ENCODE data around the gene TFPI. TPM values are rescaled to one million over a fixed set of nuclear protein-coding genes. Genes with fewer than 3 reads are reported as not detected.

TFPI gene
- total RNA-seq, 1 donor from 2014 or later: 56.6 TPM

DNA sequence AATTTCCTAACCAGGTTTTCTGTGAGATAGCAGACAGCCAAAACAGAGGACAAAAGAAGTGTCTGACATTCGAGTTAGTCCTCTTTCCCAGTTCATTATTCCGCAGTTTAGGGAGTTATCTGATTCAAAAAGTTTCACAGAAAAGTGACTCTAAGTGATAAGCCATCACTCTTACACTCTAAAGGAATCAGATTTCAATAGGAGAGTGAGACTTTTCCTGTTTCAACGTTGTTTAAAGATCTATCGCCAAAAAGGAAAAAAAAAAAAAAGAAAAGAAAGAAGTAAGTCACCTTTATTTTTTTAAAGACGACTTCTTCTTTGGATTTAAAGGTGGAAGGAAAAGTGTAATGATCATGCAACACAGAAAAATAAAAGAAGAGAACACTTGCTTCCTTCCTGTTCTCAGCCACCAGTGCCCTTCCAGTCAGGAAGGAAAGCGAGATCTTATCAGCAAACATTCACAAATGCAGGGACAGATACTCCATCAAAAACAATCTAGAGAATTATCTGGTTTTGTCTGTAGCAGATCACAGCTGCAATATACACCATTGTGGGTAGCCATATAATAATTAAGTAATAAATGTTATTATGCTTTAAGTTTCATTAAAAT lies 49.8 kb downstream of the TFPI start:
- H3K4me1 Mint-ChIP-seq (ENCODE audit: low read depth, unreplicated experiment): peaks cover 4% of the 10 kb centered on the region
- peaks cover 2% of the 10 kb centered on the region for H3K36me3 Mint-ChIP-seq (ENCODE audit: low read depth, unreplicated experiment)
- Histone ChIP-seq H3K79me2 (ENCODE audit: insufficient read depth, low read length) (no peaks in the 10 kb centered on the region), H2AFZ (ENCODE audit: low read depth, low read length) (no peak overlapping the region), H3K4me2 (ENCODE audit: low read length) (no peak overlapping the region), H4K20me1 (ENCODE audit: insufficient read depth, low read length) (no peaks in the 10 kb centered on the region), H3K9ac (ENCODE audit: low read length) (no peak overlapping the region), H3K27me3 (ENCODE audit: insufficient read depth, low read length) (no peaks in the 10 kb centered on the region), H3K4me1 (ENCODE audit: insufficient read depth, low read length) (peaks cover 7% of the 10 kb centered on the region), H3K27ac (ENCODE audit: low read depth, low read length) (no peak overlapping the region), H3K36me3 (ENCODE audit: insufficient read depth, low read length) (no peaks in the 10 kb centered on the region), H3K9me3 (ENCODE audit: insufficient read depth, low read depth, low read length) (no peaks in the 10 kb centered on the region), H3K4me3 (ENCODE audit: insufficient read depth, low read depth, low read length) (no peak overlapping the region)
- no peak overlapping the region for H3K4me3 Mint-ChIP-seq (ENCODE audit: unreplicated experiment)
- H3K27ac Mint-ChIP-seq (ENCODE audit: unreplicated experiment): no peak overlapping the region
- FAIRE-seq (no peak), DNase-seq (ENCODE audit: low read depth) (no peak)
- H3K27me3 Mint-ChIP-seq (ENCODE audit: low read depth, unreplicated experiment): no peaks in the 10 kb centered on the region
- TF ChIP-seq EZH2 (IDR thresholded peaks at IDR 0.05; ENCODE audit: insufficient read depth, low read length): no peak
- TF ChIP-seq, protein P1, sequence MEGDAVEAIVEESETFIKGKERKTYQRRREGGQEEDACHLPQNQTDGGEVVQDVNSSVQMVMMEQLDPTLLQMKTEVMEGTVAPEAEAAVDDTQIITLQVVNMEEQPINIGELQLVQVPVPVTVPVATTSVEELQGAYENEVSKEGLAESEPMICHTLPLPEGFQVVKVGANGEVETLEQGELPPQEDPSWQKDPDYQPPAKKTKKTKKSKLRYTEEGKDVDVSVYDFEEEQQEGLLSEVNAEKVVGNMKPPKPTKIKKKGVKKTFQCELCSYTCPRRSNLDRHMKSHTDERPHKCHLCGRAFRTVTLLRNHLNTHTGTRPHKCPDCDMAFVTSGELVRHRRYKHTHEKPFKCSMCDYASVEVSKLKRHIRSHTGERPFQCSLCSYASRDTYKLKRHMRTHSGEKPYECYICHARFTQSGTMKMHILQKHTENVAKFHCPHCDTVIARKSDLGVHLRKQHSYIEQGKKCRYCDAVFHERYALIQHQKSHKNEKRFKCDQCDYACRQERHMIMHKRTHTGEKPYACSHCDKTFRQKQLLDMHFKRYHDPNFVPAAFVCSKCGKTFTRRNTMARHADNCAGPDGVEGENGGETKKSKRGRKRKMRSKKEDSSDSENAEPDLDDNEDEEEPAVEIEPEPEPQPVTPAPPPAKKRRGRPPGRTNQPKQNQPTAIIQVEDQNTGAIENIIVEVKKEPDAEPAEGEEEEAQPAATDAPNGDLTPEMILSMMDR (IDR thresholded peaks at IDR 0.05; ENCODE audit: insufficient read depth, low read depth, low read length): no peak
- H3K9me3 Mint-ChIP-seq (ENCODE audit: unreplicated experiment): peaks cover 2% of the 10 kb centered on the region

DNA sequence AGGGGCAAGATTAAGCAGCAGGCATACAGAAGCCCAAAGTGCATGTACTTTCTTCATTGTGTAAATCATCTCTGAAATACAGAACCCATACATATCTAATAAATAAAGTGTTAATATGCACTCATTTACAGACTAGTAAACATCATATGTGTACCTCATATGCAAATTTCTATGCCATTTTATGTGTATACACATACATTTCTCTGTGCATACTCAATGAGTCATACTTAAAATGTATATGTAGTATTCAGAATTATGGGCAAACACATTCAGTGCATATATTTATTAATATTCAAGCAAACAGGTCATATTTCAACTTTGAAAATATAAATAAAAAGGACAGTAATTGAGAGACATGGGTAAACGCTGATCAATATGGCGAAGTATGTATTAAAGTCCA lies 50.5 kb downstream of the TFPI start:
- no peak for TF ChIP-seq EZH2 (IDR thresholded peaks at IDR 0.05; ENCODE audit: insufficient read depth, low read length)
- TF ChIP-seq, protein P1 (IDR thresholded peaks at IDR 0.05; ENCODE audit: insufficient read depth, low read depth, low read length): no peak
- Histone ChIP-seq H2AFZ (ENCODE audit: low read depth, low read length) (no peak overlapping the region), H3K4me3 (ENCODE audit: insufficient read depth, low read depth, low read length) (no peak overlapping the region), H3K79me2 (ENCODE audit: insufficient read depth, low read length) (no peaks in the 10 kb centered on the region), H3K4me1 (ENCODE audit: insufficient read depth, low read length) (peaks cover 7% of the 10 kb centered on the region), H3K4me2 (ENCODE audit: low read length) (no peak overlapping the region), H3K9me3 (ENCODE audit: insufficient read depth, low read depth, low read length) (no peaks in the 10 kb centered on the region), H3K27ac (ENCODE audit: low read depth, low read length) (no peak overlapping the region), H3K36me3 (ENCODE audit: insufficient read depth, low read length) (no peaks in the 10 kb centered on the region), H4K20me1 (ENCODE audit: insufficient read depth, low read length) (no peaks in the 10 kb centered on the region), H3K27me3 (ENCODE audit: insufficient read depth, low read length) (no peaks in the 10 kb centered on the region), H3K9ac (ENCODE audit: low read length) (no peak overlapping the region)
- Mint-ChIP-seq H3K27me3 (ENCODE audit: low read depth, unreplicated experiment) (no peaks in the 10 kb centered on the region), H3K9me3 (ENCODE audit: unreplicated experiment) (peaks cover 2% of the 10 kb centered on the region), H3K27ac (ENCODE audit: unreplicated experiment) (no peak overlapping the region), H3K4me3 (ENCODE audit: unreplicated experiment) (no peak overlapping the region), H3K4me1 (ENCODE audit: low read depth, unreplicated experiment) (peaks cover 4% of the 10 kb centered on the region), H3K36me3 (ENCODE audit: low read depth, unreplicated experiment) (no peaks in the 10 kb centered on the region)
- DNase-seq (ENCODE audit: low read depth): no peak
- FAIRE-seq: no peak

DNA sequence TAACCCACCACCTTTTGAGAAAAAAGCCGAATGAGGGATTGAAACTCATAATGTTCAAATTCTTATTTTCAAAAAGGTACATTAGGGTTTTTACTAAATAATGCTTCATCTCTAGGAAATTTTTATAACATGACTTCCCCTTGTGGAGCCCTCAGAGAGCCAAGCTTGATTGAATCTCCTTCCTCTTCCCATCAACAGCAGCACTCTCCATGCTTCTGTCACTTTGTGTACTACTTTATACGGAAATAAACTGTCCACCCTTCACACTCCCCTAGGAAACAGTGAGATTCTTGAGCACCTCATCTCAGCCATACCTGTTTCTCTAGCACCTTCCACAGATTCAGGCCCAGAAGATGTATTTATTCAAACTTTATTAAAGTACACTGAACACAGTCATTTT lies 51.8 kb downstream of the TFPI start:
- Mint-ChIP-seq H3K4me1 (ENCODE audit: low read depth, unreplicated experiment) (peaks cover 4% of the 10 kb centered on the region), H3K27ac (ENCODE audit: unreplicated experiment) (no peak overlapping the region), H3K9me3 (ENCODE audit: unreplicated experiment) (no peaks in the 10 kb centered on the region), H3K27me3 (ENCODE audit: low read depth, unreplicated experiment) (no peaks in the 10 kb centered on the region), H3K36me3 (ENCODE audit: low read depth, unreplicated experiment) (no peaks in the 10 kb centered on the region), H3K4me3 (ENCODE audit: unreplicated experiment) (no peak overlapping the region)
- Histone ChIP-seq H3K9me3 (ENCODE audit: insufficient read depth, low read depth, low read length) (no peaks in the 10 kb centered on the region), H3K79me2 (ENCODE audit: insufficient read depth, low read length) (no peaks in the 10 kb centered on the region), H3K4me2 (ENCODE audit: low read length) (no peak overlapping the region), H3K27me3 (ENCODE audit: insufficient read depth, low read length) (no peaks in the 10 kb centered on the region), H3K9ac (ENCODE audit: low read length) (no peak overlapping the region), H2AFZ (ENCODE audit: low read depth, low read length) (no peak overlapping the region), H4K20me1 (ENCODE audit: insufficient read depth, low read length) (no peaks in the 10 kb centered on the region), H3K4me1 (ENCODE audit: insufficient read depth, low read length) (peaks cover 7% of the 10 kb centered on the region), H3K36me3 (ENCODE audit: insufficient read depth, low read length) (no peaks in the 10 kb centered on the region), H3K4me3 (ENCODE audit: insufficient read depth, low read depth, low read length) (no peak overlapping the region), H3K27ac (ENCODE audit: low read depth, low read length) (no peak overlapping the region)
- FAIRE-seq (no peak), DNase-seq (ENCODE audit: low read depth) (no peak)
- no peak for TF ChIP-seq EZH2 (IDR thresholded peaks at IDR 0.05; ENCODE audit: insufficient read depth, low read length)
- TF ChIP-seq, protein P1 (IDR thresholded peaks at IDR 0.05; ENCODE audit: insufficient read depth, low read depth, low read length): no peak
